Activated effector memory CD4-positive, alpha-beta T cell treated with anti-CD3 and anti-CD28 coated beads, Interleukin-2, amount 50 U/mL, for 16 hours (primary cell): ENCODE results near the gene TMEM108.

Experiments
- DNase-seq: peaks from one replicate; pipeline ENCODE4 v3.0.0-alpha.2; 2020

Gene TMEM108

GRCh38 chr3:133283958-133284807 is 246.0 kb downstream of the TMEM108 start:
- no peak for DNase-seq

GRCh38 chr3:133289322-133289721 is 251.1 kb downstream of the TMEM108 start:
- no peak for DNase-seq

DNA sequence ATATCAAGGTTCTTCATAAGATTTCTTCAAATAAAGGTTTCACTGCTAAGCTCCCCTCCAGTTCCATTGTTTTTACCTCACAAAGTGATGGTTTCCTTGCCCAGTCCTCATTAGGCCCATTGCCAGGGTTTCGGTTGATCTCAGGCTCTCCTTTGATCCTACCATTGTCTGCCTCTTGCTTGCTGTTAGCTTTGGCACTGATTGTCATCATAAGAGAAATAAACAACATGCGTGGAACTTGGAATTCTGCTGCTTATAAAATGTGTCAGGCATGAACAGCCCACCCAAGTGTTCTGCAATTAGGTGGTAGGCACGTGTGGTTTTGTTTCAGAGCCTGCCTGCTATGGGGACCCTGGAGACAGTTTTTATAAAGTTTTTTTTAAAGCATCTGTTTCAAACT is 254.1 kb downstream of the TMEM108 start:
- no peak for DNase-seq

GRCh38 chr3:133293397-133294110 is 255.4 kb downstream of the TMEM108 start:
- no peak for DNase-seq

- no peak for DNase-seq
These were observed 256.1 kb downstream of the TMEM108 start for GRCh38 chr3:133294253-133294652.

DNA sequence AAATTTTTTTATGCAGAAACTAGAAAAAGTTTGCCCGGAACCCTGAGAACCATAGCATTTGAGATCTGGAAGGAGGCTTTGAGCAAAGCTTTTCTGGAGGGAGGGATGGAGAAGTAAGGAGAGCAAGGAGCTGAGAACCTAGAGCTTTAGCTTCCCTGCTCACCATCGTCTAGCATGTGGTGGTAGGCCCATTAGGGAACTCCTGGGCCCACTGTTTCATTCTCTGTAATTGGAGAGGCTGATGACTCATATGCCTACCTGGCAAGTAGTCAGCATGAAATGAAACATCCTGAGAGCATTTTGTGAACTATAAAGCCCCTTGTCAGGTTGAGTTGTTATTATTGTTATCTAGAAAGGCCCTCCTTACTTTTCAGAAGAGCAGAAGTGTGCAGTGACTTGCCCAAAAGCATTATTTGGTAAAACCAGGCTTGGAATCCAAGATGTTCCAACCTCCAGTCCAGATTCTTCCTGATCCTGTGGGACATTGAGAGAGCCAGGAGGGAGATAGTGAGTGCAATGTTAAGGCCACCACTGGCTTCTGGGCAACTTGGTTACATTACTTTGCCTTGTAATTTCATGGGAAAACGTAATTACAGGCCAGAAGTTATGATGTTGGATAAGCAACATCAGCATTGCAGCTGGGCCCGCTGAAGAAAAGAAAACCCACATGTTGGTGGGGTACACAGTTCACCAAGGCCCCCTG is 257.2 kb downstream of the TMEM108 start:
- no peak for DNase-seq

DNA sequence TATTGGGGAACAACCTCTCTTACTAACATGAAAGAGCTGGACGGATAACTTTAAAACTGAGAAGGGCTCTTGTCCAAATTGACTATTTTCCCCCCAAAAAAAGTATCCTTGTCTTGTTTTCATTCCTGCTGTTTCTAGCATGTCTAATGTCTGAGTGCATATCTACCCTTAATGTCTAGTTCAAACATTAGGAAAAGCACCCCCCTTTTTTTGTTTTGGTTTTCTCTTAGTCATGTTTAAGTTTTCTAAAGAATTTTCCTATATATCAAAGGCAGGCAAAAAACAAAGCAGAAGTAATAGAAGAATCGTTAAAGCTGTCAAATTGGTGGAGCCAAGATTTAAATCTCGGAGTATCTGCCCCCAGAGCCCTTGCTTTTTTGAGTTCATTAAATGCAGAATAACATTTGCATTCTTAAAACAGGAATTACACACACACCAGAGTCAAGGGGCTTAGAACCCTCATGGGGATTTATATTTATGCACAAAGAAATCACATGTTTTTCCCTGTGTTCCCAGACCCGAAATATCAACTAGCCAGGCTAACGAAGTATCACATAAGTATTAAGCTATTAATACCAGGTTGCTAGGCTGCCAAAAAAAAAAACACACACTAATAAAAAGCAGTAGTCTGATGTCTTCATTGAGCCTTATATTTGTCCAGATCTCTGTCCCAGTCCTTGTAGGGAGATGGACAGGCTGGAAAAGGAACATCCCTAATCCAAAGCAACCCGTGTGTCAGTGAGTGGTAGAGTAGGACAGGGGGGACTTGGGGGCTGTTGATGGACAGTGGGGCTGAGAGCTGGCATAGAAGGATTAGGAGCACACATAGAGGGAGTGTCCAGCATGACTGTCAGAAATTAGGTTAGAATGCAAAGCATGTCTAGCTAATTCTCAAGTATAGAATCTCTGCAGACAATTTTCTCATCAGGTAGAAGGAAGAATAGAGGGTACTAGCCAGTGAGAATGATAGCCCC is 258.0 kb downstream of the TMEM108 start:
- no peak for DNase-seq

GRCh38 chr3:133296981-133297380 is 258.8 kb downstream of the TMEM108 start:
- no peak for DNase-seq

GRCh38 chr3:133300102-133300501 is 261.9 kb downstream of the TMEM108 start:
- DNase-seq: no peak

DNA sequence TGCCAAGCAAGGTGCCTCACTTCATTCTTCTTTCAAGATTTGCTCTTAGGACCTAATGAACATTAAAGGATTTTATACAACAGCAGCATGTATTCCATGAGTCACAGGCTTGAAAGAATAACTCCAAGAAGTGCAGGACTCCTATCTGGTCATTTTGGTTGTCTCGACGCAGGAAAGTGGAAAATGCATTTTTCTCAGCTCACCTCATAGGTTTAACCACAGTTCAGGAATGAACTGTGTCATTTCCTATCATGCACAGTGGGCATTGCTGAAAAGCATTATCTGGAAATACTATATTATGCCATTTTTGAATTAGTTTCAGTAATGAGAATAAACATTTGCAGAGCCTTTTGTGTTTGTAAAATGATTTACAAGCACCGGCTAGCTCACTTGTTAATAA is 263.0 kb downstream of the TMEM108 start:
- DNase-seq: no peak

GRCh38 chr3:133301731-133302130 is 263.5 kb downstream of the TMEM108 start:
- no peak for DNase-seq

DNA sequence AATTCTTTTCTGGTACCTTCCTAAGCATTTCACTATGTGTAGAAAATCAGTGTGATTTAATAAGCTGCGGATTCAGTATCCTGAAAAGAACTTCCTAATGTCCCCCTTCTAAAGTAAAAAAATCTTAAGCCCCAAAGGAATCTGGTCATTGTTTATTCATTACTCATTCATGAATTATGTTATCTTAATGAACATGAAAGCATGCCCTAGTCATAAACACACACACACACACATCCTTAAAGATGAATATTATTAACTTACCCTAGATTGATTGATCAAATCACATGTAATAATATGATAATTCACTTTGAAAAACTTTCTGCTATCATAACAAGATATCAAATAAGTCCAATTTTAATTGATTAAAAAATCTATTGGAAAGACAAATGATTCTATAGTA is 265.2 kb downstream of the TMEM108 start:
- DNase-seq: no peak

DNA sequence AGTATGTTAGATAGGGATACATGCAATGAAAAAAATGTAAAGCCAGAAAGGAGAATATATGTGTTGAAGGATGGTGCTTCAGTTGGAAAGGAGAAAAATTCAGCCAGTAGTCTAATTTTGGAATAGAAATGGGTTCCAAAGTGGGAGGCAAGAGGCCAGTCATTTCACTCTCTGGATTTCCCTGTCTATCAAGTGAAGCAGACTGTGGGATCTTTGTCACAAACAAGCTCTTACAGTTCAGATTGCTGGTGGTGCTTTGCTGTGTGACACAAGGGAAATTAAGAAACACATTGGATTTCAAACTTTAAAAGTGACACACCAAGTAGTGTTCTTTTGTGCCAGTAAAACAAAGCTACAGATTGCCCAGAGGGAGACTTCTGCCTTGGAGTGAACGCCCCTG is 279.7 kb downstream of the TMEM108 start:
- no peak for DNase-seq

DNA sequence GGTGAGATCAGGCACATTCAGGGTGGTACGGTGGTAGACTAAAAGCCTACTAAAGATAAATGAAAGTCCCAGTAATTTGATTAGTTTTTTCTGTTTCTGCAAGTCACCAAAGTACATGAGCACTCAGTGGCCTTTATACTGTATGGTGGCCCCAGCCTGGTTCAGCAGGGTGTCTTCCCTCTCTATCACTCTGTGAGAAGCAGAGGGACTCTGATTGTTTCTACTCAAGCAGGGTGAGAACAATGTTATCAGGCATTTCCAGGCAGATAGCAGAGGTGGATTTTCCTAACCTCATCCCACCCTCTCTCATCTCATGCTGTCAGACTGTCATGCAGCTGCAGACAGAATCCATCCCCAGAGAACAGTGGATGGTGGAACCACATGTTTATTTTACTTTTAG is 290.2 kb downstream of the TMEM108 start:
- DNase-seq: no peak

- no peak for DNase-seq
These were observed 291.4 kb downstream of the TMEM108 start for GRCh38 chr3:133329626-133330025.

GRCh38 chr3:133330065-133330464 is 291.9 kb downstream of the TMEM108 start:
- no peak for DNase-seq

GRCh38 chr3:133330522-133330921 is 292.3 kb downstream of the TMEM108 start:
- DNase-seq: no peak

GRCh38 chr3:133354721-133355120 is 316.5 kb downstream of the TMEM108 start:
- no peak for DNase-seq

DNA sequence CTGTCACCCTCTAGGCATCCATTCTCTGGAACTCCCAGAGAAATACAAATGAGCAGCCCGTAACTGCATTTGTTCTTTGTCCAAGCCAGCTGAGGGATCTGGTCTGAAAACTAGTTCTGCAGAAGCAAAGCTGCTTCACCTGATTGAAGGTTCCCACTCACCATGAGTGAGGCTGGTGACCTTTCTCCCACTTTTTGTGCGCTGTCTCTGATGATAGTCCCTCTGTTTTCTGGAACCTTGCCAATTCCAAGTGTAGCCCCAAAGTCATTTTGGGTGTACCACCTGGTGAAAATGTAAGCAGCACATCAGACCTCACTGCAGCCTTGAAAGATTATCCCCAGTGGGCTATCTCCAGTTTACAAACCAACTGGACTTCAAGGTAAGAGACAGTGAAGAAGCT is 322.3 kb downstream of the TMEM108 start:
- DNase-seq: no peak

GRCh38 chr3:133361011-133361410 is 322.8 kb downstream of the TMEM108 start:
- DNase-seq: no peak

DNA sequence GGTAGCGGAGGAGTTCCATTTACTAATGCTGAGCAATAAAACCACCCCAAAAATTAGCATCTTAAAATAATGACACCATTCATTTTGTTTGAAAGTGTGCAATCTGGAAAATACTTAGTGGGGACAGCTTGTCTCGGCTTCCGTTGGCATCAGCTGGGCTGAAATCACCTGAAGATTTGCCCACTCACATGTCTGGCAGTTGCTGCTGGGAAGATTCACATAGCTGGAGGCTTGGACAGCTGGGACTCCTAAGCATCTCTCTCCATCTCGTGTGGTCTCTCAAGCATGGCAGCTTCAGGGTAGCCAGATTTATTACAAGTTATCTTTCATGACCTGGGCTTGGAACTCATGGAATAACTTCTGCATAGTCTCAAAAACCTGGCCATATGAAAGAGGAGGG is 323.2 kb downstream of the TMEM108 start:
- no peak for DNase-seq

DNA sequence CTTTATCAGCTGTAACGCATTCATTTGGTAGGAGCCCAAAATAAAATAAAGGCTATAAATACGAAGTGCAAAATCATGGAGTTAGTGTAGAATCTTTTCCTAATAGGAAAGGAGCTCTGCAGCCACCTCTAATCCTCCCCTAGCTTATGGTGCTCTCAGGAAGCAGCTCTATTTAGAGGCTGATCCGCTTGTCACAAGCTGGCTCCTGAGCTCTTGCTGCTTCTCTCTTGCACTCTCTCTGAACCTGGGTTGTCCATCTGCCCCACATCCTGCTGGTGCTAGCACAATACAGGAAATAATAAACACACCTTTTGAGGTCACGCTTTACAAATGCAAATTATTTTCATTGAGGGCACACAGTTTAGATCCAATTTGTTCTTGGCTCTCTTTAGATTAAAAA is 324.3 kb downstream of the TMEM108 start:
- no peak for DNase-seq

- DNase-seq: no peak
These were observed 326.5 kb downstream of the TMEM108 start for GRCh38 chr3:133364704-133365103.
